HEK293 (cell line): Measurements from ENCODE around the gene MYL4.

Experiments
- CTCF ChIA-PET: fragments of 350-600 bp; formaldehyde crosslinking; extraction: SDS; loops from one replicate; lab custom pipeline; 2021; ENCODE audit warnings: antibody characterized with exemption; lab: Yijun Ruan, JAX
- POLR2A ChIA-PET: fragments of 300-600 bp; formaldehyde crosslinking; extraction: SDS; loops from one replicate; lab custom pipeline; 2020; ENCODE audit warnings: antibody characterized with exemption, inconsistent platforms; lab: Yijun Ruan, JAX
- H3K27ac ChIP-seq: fragments of 200-500 bp; sonication (Bioruptor generic); 2 replicates; pipeline ENCODE4 v1.5.1; 2014; ENCODE audit warnings: low read depth, low read length, control low read depth, inconsistent platforms; ENCODE audit errors: extremely low read depth
- H3K36me3 ChIP-seq, 2 experiments: fragments of 200-500 bp in 1 of 2; sonication (Bioruptor generic) in 1 of 2; 1 replicate in 1 of 2; 2 replicates in 1 of 2; pipeline ENCODE4 v1.5.1; 2014 to 2017; ENCODE audit warnings: inconsistent platforms in 2 of 2, low read length in 2 of 2; ENCODE audit not compliant: control insufficient read depth in 2 of 2, insufficient read depth in 1 of 2
- H3K4me1 ChIP-seq: fragments of 200-500 bp; sonication (Bioruptor generic); 2 replicates; pipeline ENCODE4 v1.5.1; 2014; ENCODE audit warnings: mild to moderate bottlenecking, low read length, inconsistent platforms; ENCODE audit not compliant: control insufficient read depth, insufficient read depth
- H3K4me3 ChIP-seq: 2 replicates; pipeline ENCODE4 v1.5.1; 2011; ENCODE audit warnings: low read depth, mild to moderate bottlenecking, control low read depth, low read length, moderate library complexity
- H3K9me3 ChIP-seq: fragments of 200-500 bp; sonication (Bioruptor generic); 2 replicates; pipeline ENCODE4 v1.5.1; 2014; ENCODE audit warnings: low read depth, low read length, inconsistent platforms; ENCODE audit not compliant: control insufficient read depth, insufficient read depth
- BCL11A ChIP-seq: fragments of 450-650 bp; formaldehyde crosslinking; IDR thresholded peaks from 2 replicates; pipeline ENCODE4 v1.5.1; 2016; ENCODE audit warnings: low read depth, missing biosample characterization, missing genetic modification characterization
- MEIS1 ChIP-seq: sonication (generic); formaldehyde crosslinking; IDR thresholded peaks from 2 replicates; pipeline ENCODE4 v1.8.1; 2022; ENCODE audit warnings: missing genetic modification reagents, mild to moderate bottlenecking, borderline replicate concordance
- SCRT1 ChIP-seq: fragments of 450-650 bp; formaldehyde crosslinking; IDR thresholded peaks from 2 replicates; pipeline ENCODE4 v1.5.1; 2016; ENCODE audit warnings: missing biosample characterization, missing genetic modification characterization, borderline replicate concordance
- SCRT2 ChIP-seq: fragments of 450-650 bp; formaldehyde crosslinking; IDR thresholded peaks from 2 replicates; pipeline ENCODE4 v1.5.1; 2016; ENCODE audit warnings: missing biosample characterization, missing genetic modification characterization
- SP7 ChIP-seq: fragments of 450-650 bp; formaldehyde crosslinking; IDR thresholded peaks from 2 replicates; pipeline ENCODE4 v1.5.1; 2016; ENCODE audit warnings: missing biosample characterization, missing genetic modification characterization
- ZBTB11 ChIP-seq: fragments of 450-650 bp; formaldehyde crosslinking; conservative IDR thresholded peaks from 2 replicates; pipeline ENCODE4 v1.5.1; 2016; ENCODE audit warnings: low read depth, missing biosample characterization, missing genetic modification characterization
- ZBTB20 ChIP-seq: fragments of 450-650 bp; formaldehyde crosslinking; IDR thresholded peaks from 2 replicates; pipeline ENCODE4 v1.5.1; 2016; ENCODE audit warnings: missing biosample characterization, missing genetic modification characterization
- ZNF10 ChIP-seq: fragments of 450-650 bp; formaldehyde crosslinking; IDR thresholded peaks from 2 replicates; pipeline ENCODE4 v1.5.1; 2017; ENCODE audit warnings: missing biosample characterization, missing genetic modification characterization
- ZNF157 ChIP-seq: fragments of 450-650 bp; formaldehyde crosslinking; IDR thresholded peaks from 2 replicates; pipeline ENCODE4 v1.5.1; 2016; ENCODE audit warnings: missing biosample characterization, missing genetic modification characterization
- ZNF214 ChIP-seq: fragments of 450-650 bp; formaldehyde crosslinking; IDR thresholded peaks from 2 replicates; pipeline ENCODE4 v1.5.1; 2017; ENCODE audit warnings: missing biosample characterization, mild to moderate bottlenecking, missing genetic modification characterization, borderline replicate concordance
- ZNF398 ChIP-seq: fragments of 450-650 bp; formaldehyde crosslinking; IDR thresholded peaks from 2 replicates; pipeline ENCODE4 v1.5.1; 2017; ENCODE audit warnings: missing biosample characterization, missing genetic modification characterization
- ZNF510 ChIP-seq: fragments of 450-650 bp; formaldehyde crosslinking; IDR thresholded peaks from 2 replicates; pipeline ENCODE4 v1.5.1; 2018; ENCODE audit warnings: mild to moderate bottlenecking, missing genetic modification characterization, missing biosample characterization; ENCODE audit not compliant: insufficient replicate concordance
- ZNF561 ChIP-seq: fragments of 450-650 bp; IDR thresholded peaks from 2 replicates; pipeline ENCODE4 v1.5.1; 2018; ENCODE audit warnings: missing biosample characterization, missing genetic modification characterization, borderline replicate concordance
- ZNF621 ChIP-seq: fragments of 450-650 bp; formaldehyde crosslinking; IDR thresholded peaks from 2 replicates; pipeline ENCODE4 v1.5.1; 2017; ENCODE audit warnings: missing biosample characterization, missing genetic modification characterization
- ZNF623 ChIP-seq: fragments of 450-650 bp; formaldehyde crosslinking; IDR thresholded peaks from 2 replicates; pipeline ENCODE4 v1.5.1; 2016; ENCODE audit warnings: missing biosample characterization, missing genetic modification characterization
- ZNF677 ChIP-seq: fragments of 450-650 bp; IDR thresholded peaks from 2 replicates; pipeline ENCODE4 v1.5.0; 2018; ENCODE audit warnings: missing biosample characterization, mild to moderate bottlenecking, missing genetic modification characterization, moderate library complexity
- TF ChIP-seq, protein P1 (sequence below): fragments of 450-650 bp; formaldehyde crosslinking; IDR thresholded peaks from 2 replicates; pipeline ENCODE4 v1.5.1; 2016; ENCODE audit warnings: missing biosample characterization, missing genetic modification characterization, borderline replicate concordance

MYL4 gene

GRCh38 chr17:47208744-47209488, at the start of gene MYL4:
Gene MYL4 (plus strand): TSS chr17:47209348. CDS start chr17:47209423, 75 bp downstream.
- no peaks in the 10 kb centered on the region for H3K9me3 ChIP-seq
- no peak for TF ChIP-seq ZNF157
- peak; percentile 91; the same call in 1 of the 2 replicates for TF ChIP-seq SCRT2 (tag by site-specific recombination)
- peak; percentile 63; the same call in 1 of the 2 replicates for TF ChIP-seq SCRT1
- no peaks in the 10 kb centered on the region for H3K36me3 ChIP-seq
- CTCF ChIA-PET, result interaction anchor here (1.2 kb wide), 1 partner anchor 132 kb away, joined by 5 read pairs; no protein-coding TSS in a partner anchor
- H3K27ac ChIP-seq, result no peak within 1 kb of the TSS
- H3K4me3 ChIP-seq, result no peak within 1 kb of the TSS
- H3K4me1 ChIP-seq, result 0 out of 2 replicates have a peak, but pooled peaks cover 5% of the 10 kb centered on the region
- POLR2A ChIA-PET, result interaction anchor here (0.5 to 1.3 kb wide), 2 partner anchors 20 to 28 kb away, joined by 4 to 12 read pairs; partner anchors contain the start of gene CDC27

DNA sequence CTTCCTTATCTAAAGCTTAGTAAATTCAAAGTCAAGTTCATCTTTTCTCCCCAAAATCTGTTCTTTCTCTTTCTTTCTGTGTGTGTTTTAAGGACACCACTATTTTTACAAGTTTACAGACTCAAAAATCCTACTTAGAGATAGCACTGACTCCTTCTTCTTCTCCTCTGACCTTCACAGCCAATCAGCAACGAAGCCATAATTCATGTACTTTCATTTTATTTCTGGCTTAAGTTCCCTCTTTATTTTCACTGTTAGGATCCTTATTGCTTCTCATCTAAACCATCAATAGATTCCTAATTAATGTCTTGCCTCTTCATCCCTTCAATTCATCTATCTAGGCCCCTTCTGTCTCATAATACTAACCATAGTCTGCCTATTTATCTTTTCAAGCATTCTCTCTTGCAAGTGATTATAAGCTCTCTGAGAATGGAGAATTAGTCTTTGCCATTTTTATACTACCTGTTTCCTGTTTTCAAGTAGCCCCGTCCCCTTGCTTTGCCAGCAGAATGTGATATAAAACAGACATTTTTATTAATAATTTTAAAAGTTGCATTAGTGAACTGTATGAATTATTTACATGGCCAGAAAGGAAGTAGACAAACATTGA, 47.0 kb upstream of the MYL4 start:
- H3K36me3 ChIP-seq, result peaks cover 83% of the 10 kb centered on the region in 2 experiments
- ChIA-PET CTCF (interaction anchor here (0.8 kb wide), 1 partner anchor 67 kb away, joined by 3 read pairs; no protein-coding TSS in a partner anchor), POLR2A (interaction anchor here (0.7 kb wide), 1 partner anchor 16 kb away, joined by 4 read pairs; no protein-coding TSS in a partner anchor)
- H3K4me1 ChIP-seq, result no peaks in the 10 kb centered on the region
- H3K4me3 ChIP-seq, result no peak overlapping the region
- H3K27ac ChIP-seq, result no peak overlapping the region
- H3K9me3 ChIP-seq, result no peaks in the 10 kb centered on the region
- TF ChIP-seq BCL11A (no peak), ZNF510 (tag by site-specific recombination) (no peak), ZBTB20 (tag by site-specific recombination) (no peak), ZNF214 (tag by site-specific recombination) (no peak), ZBTB11 (tag by site-specific recombination) (no peak), SP7 (no peak), ZNF677 (tag by site-specific recombination) (no peak), ZNF398 (tag by site-specific recombination) (no peak), ZNF10 (tag by site-specific recombination) (no peak), ZNF621 (no peak), ZNF561 (tag by site-specific recombination) (no peak), MEIS1 (CRISPR knock-in tag) (no peak), ZNF623 (tag by site-specific recombination) (no peak)
- TF ChIP-seq, protein P1, sequence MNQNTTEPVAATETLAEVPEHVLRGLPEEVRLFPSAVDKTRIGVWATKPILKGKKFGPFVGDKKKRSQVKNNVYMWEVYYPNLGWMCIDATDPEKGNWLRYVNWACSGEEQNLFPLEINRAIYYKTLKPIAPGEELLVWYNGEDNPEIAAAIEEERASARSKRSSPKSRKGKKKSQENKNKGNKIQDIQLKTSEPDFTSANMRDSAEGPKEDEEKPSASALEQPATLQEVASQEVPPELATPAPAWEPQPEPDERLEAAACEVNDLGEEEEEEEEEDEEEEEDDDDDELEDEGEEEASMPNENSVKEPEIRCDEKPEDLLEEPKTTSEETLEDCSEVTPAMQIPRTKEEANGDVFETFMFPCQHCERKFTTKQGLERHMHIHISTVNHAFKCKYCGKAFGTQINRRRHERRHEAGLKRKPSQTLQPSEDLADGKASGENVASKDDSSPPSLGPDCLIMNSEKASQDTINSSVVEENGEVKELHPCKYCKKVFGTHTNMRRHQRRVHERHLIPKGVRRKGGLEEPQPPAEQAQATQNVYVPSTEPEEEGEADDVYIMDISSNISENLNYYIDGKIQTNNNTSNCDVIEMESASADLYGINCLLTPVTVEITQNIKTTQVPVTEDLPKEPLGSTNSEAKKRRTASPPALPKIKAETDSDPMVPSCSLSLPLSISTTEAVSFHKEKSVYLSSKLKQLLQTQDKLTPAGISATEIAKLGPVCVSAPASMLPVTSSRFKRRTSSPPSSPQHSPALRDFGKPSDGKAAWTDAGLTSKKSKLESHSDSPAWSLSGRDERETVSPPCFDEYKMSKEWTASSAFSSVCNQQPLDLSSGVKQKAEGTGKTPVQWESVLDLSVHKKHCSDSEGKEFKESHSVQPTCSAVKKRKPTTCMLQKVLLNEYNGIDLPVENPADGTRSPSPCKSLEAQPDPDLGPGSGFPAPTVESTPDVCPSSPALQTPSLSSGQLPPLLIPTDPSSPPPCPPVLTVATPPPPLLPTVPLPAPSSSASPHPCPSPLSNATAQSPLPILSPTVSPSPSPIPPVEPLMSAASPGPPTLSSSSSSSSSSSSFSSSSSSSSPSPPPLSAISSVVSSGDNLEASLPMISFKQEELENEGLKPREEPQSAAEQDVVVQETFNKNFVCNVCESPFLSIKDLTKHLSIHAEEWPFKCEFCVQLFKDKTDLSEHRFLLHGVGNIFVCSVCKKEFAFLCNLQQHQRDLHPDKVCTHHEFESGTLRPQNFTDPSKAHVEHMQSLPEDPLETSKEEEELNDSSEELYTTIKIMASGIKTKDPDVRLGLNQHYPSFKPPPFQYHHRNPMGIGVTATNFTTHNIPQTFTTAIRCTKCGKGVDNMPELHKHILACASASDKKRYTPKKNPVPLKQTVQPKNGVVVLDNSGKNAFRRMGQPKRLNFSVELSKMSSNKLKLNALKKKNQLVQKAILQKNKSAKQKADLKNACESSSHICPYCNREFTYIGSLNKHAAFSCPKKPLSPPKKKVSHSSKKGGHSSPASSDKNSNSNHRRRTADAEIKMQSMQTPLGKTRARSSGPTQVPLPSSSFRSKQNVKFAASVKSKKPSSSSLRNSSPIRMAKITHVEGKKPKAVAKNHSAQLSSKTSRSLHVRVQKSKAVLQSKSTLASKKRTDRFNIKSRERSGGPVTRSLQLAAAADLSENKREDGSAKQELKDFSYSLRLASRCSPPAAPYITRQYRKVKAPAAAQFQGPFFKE (tag by site-specific recombination), result no peak
